Activated B cell treated with CpG ODN at 0.5 μM for 24 hours (primary cell): ENCODE data around the gene PON2. TPM values are rescaled to one million over a fixed set of nuclear protein-coding genes. Genes with fewer than 3 reads are reported as not detected.

ENCODE experiments used
- ATAC-seq: fragments of 200-7000 bp; cut with Tn5 transposase; one replicate; pipeline ENCODE4 v1.10.0; 2021; ENCODE audit warnings: low read depth, mild to moderate bottlenecking, moderate library complexity
- CTCF ChIA-PET: fragments of 350-600 bp; sonication (Branson Sonifier 250); formaldehyde crosslinking; loops from one replicate; lab custom pipeline; 2021; ENCODE audit warnings: antibody characterized with exemption; lab: Charles Lee
- POLR2A ChIA-PET: fragments of 350-600 bp; sonication (Branson Sonifier 250); formaldehyde crosslinking; loops from one replicate; lab custom pipeline; 2021; ENCODE audit warnings: antibody characterized with exemption; lab: Charles Lee
- DNase-seq: peaks from one replicate; pipeline ENCODE4 v3.0.0; 2022
- H3K27ac Mint-ChIP-seq: one replicate; pipeline ENCODE4 v1.8.0; 2020; ENCODE audit warnings: mixed read lengths
- H3K27me3 Mint-ChIP-seq: one replicate; pipeline ENCODE4 v1.8.0; 2021; ENCODE audit warnings: mixed read lengths
- H3K36me3 Mint-ChIP-seq: one replicate; pipeline ENCODE4 v1.8.0; 2021; ENCODE audit warnings: low read depth, mixed read lengths
- H3K4me1 Mint-ChIP-seq: one replicate; pipeline ENCODE4 v1.8.0; 2021; ENCODE audit warnings: mixed read lengths
- H3K4me3 Mint-ChIP-seq: one replicate; pipeline ENCODE4 v1.8.0; 2020; ENCODE audit warnings: mild to moderate bottlenecking, mixed read lengths
- H3K9me3 Mint-ChIP-seq: one replicate; pipeline ENCODE4 v1.8.0; 2020; ENCODE audit warnings: mixed read lengths
- CTCF ChIP-seq: fragments of 200-600 bp; IDR thresholded peaks from one replicate; pipeline ENCODE4 v1.8.0; 2022; ENCODE audit warnings: antibody characterized with exemption, mild to moderate bottlenecking
- intact Hi-C: fragments of 100-400 bp; cut with micrococcal nuclease; formaldehyde crosslinking; loops from one replicate; pipeline ENCODE4 v1.15.1; 2024
- total RNA-seq: library from RNA; stranded (reverse); gene quantifications from 2 replicates; pipeline ENCODE4 v1.2.3, GENCODE V29; 2022

The PON2 gene
- total RNA-seq, 1 donor from 2014 or later = 9.2 TPM

GRCh38 chr7:95444796-95445195, 10.0 kb upstream of the PON2 start:
- no peak for ATAC-seq
- TF ChIP-seq CTCF = no peak
- CTCF ChIA-PET = no interaction called here
- POLR2A ChIA-PET = no interaction called here
- H3K9me3 Mint-ChIP-seq = no peaks in the 10 kb centered on the region
- H3K4me1 Mint-ChIP-seq = no peaks in the 10 kb centered on the region
- peaks cover 10% of the 10 kb centered on the region for H3K27me3 Mint-ChIP-seq
- no peak overlapping the region for H3K4me3 Mint-ChIP-seq
- H3K36me3 Mint-ChIP-seq = no peaks in the 10 kb centered on the region
- no peak for DNase-seq
- no peak overlapping the region for H3K27ac Mint-ChIP-seq
- intact Hi-C loops = no loop called here

- TF ChIP-seq CTCF = no peak
- Mint-ChIP-seq H3K9me3 (no peaks in the 10 kb centered on the region), H3K36me3 (no peaks in the 10 kb centered on the region), H3K4me3 (no peak overlapping the region), H3K27ac (no peak overlapping the region), H3K4me1 (peaks cover 3% of the 10 kb centered on the region), H3K27me3 (peaks cover 10% of the 10 kb centered on the region)
- CTCF ChIA-PET = no interaction called here
- POLR2A ChIA-PET = interaction anchor here (0.8 kb wide), 1 partner anchor 330 kb away, joined by 4 read pairs; no protein-coding TSS in a partner anchor
- DNase-seq (no peak), ATAC-seq (no peak)
- intact Hi-C loops = no loop called here
These were observed 6.4 kb upstream of the PON2 start for GRCh38 chr7:95441042-95441823.

GRCh38 chr7:95440394-95441038, 5.7 kb upstream of the PON2 start:
- H3K9me3 Mint-ChIP-seq = no peaks in the 10 kb centered on the region
- intact Hi-C loops = no loop called here
- ATAC-seq (no peak), DNase-seq (no peak)
- H3K27ac Mint-ChIP-seq = no peak overlapping the region
- POLR2A ChIA-PET = interaction anchor here (0.8 to 1.1 kb wide), 2 partner anchors 11 to 331 kb away, joined by 4 read pairs; no protein-coding TSS in a partner anchor
- H3K4me1 Mint-ChIP-seq = peaks cover 4% of the 10 kb centered on the region
- no peaks in the 10 kb centered on the region for H3K36me3 Mint-ChIP-seq
- CTCF ChIA-PET = no interaction called here
- peaks cover 10% of the 10 kb centered on the region for H3K27me3 Mint-ChIP-seq
- H3K4me3 Mint-ChIP-seq = no peak overlapping the region
- TF ChIP-seq CTCF = no peak

- ATAC-seq = no peak
These were observed 1.6 kb upstream of the PON2 start for GRCh38 chr7:95436407-95436806.

More at GRCh38 chr7:95436407-95436806, 1.6 kb upstream of the PON2 start:
- H3K9me3 Mint-ChIP-seq = no peaks in the 10 kb centered on the region
- ChIA-PET POLR2A (no interaction called here), CTCF (no interaction called here)
- intact Hi-C loops = loop anchor here (10.0 kb wide), 1 partner anchor 922 kb away; no protein-coding TSS in a partner anchor
- no peaks in the 10 kb centered on the region for H3K36me3 Mint-ChIP-seq
- peaks cover 20% of the 10 kb centered on the region for H3K4me1 Mint-ChIP-seq
- no peak for TF ChIP-seq CTCF
- H3K4me3 Mint-ChIP-seq = no peak overlapping the region
- peaks cover 4% of the 10 kb centered on the region for H3K27me3 Mint-ChIP-seq
- no peak for DNase-seq
- no peak overlapping the region for H3K27ac Mint-ChIP-seq
